ENCODE measurements around the gene YTHDF1. TPM values are rescaled to one million over a fixed set of nuclear protein-coding genes. Genes with fewer than 3 reads are reported as not detected.

Gene YTHDF1
- total RNA-seq, 2 experiments from 2014 or later: 39.3 to 41.3 TPM

GRCh38 chr20:63154395-63154794 is 61.5 kb downstream of the YTHDF1 start:
- DNase-seq: no peak
- Mint-ChIP-seq H3K27ac (no peak overlapping the region), H3K36me3 (ENCODE audit: low read depth) (no peaks in the 10 kb centered on the region), H3K4me3 (no peak overlapping the region), H3K27me3 (peaks cover 3% of the 10 kb centered on the region), H3K9me3 (no peaks in the 10 kb centered on the region), H3K4me1 (no peaks in the 10 kb centered on the region)
- POLR2A ChIA-PET: no interaction called here
- CTCF ChIA-PET: no interaction called here

GRCh38 chr20:63153254-63154221 is 62.4 kb downstream of the YTHDF1 start:
- POLR2A ChIA-PET: no interaction called here
- Mint-ChIP-seq H3K36me3 (ENCODE audit: low read depth) (no peaks in the 10 kb centered on the region), H3K27me3 (peaks cover 4% of the 10 kb centered on the region), H3K9me3 (peaks cover 2% of the 10 kb centered on the region), H3K4me1 (no peaks in the 10 kb centered on the region), H3K4me3 (no peak overlapping the region), H3K27ac (no peak overlapping the region)
- CTCF ChIA-PET: no interaction called here
- no peak for DNase-seq

- Mint-ChIP-seq H3K27ac (no peak overlapping the region), H3K9me3 (peaks cover 11% of the 10 kb centered on the region), H3K4me1 (no peaks in the 10 kb centered on the region), H3K36me3 (ENCODE audit: low read depth) (peaks cover under 1% of the 10 kb centered on the region), H3K4me3 (no peak overlapping the region), H3K27me3 (peaks cover 9% of the 10 kb centered on the region)
- ChIA-PET POLR2A (no interaction called here), CTCF (interaction anchor here (0.7 kb wide), 1 partner anchor 10 kb away, joined by 3 read pairs; no protein-coding TSS in a partner anchor)
- no peak for DNase-seq
Measured at GRCh38 chr20:63152322-63153253, 63.3 kb downstream of the YTHDF1 start.

GRCh38 chr20:63151554-63152321 is 64.2 kb downstream of the YTHDF1 start:
- CTCF ChIA-PET: interaction anchor here (0.7 kb wide), 1 partner anchor 10 kb away, joined by 3 read pairs; no protein-coding TSS in a partner anchor
- peaks cover 15% of the 10 kb centered on the region for H3K9me3 Mint-ChIP-seq
- peaks cover 15% of the 10 kb centered on the region for H3K27me3 Mint-ChIP-seq
- DNase-seq: no peak
- H3K4me3 Mint-ChIP-seq: no peak overlapping the region
- POLR2A ChIA-PET: no interaction called here
- H3K4me1 Mint-ChIP-seq: no peaks in the 10 kb centered on the region
- no peak overlapping the region for H3K27ac Mint-ChIP-seq
- peaks cover 1% of the 10 kb centered on the region for H3K36me3 Mint-ChIP-seq (ENCODE audit: low read depth)

GRCh38 chr20:63150911-63151531 is 64.9 kb downstream of the YTHDF1 start:
- peaks cover 15% of the 10 kb centered on the region for H3K9me3 Mint-ChIP-seq
- CTCF ChIA-PET: no interaction called here
- H3K36me3 Mint-ChIP-seq (ENCODE audit: low read depth): peaks cover 1% of the 10 kb centered on the region
- H3K4me3 Mint-ChIP-seq: no peak overlapping the region
- H3K4me1 Mint-ChIP-seq: no peaks in the 10 kb centered on the region
- POLR2A ChIA-PET: no interaction called here
- H3K27me3 Mint-ChIP-seq: peaks cover 21% of the 10 kb centered on the region
- DNase-seq: no peak
- no peak overlapping the region for H3K27ac Mint-ChIP-seq

GRCh38 chr20:63150391-63150898 is 65.5 kb downstream of the YTHDF1 start:
- Mint-ChIP-seq H3K27me3 (peaks cover 25% of the 10 kb centered on the region), H3K4me1 (no peaks in the 10 kb centered on the region), H3K4me3 (no peak overlapping the region), H3K27ac (no peak overlapping the region), H3K36me3 (ENCODE audit: low read depth) (peaks cover 1% of the 10 kb centered on the region), H3K9me3 (peaks cover 15% of the 10 kb centered on the region)
- CTCF ChIA-PET: interaction anchor here (1.5 kb wide), 1 partner anchor 16 kb away, joined by 3 read pairs; no protein-coding TSS in a partner anchor
- POLR2A ChIA-PET: no interaction called here
- DNase-seq: no peak

- Mint-ChIP-seq H3K27me3 (peaks cover 30% of the 10 kb centered on the region), H3K4me1 (no peaks in the 10 kb centered on the region), H3K36me3 (ENCODE audit: low read depth) (peaks cover 1% of the 10 kb centered on the region), H3K27ac (no peak overlapping the region), H3K4me3 (no peak overlapping the region), H3K9me3 (peaks cover 15% of the 10 kb centered on the region)
- DNase-seq: no peak
- ChIA-PET POLR2A (no interaction called here), CTCF (interaction anchor here (1.5 kb wide), 1 partner anchor 17 kb away, joined by 3 read pairs; no protein-coding TSS in a partner anchor)
Measured at GRCh38 chr20:63149531-63150192, 66.3 kb downstream of the YTHDF1 start.

GRCh38 chr20:63148696-63149095 is 67.2 kb downstream of the YTHDF1 start:
- Mint-ChIP-seq H3K36me3 (ENCODE audit: low read depth) (peaks cover 1% of the 10 kb centered on the region), H3K27me3 (peaks cover 27% of the 10 kb centered on the region), H3K9me3 (peaks cover 15% of the 10 kb centered on the region), H3K27ac (no peak overlapping the region), H3K4me3 (no peak overlapping the region), H3K4me1 (no peaks in the 10 kb centered on the region)
- DNase-seq: no peak
- CTCF ChIA-PET: interaction anchor here (0.6 to 1.5 kb wide), 2 partner anchors 15 to 18 kb away, joined by 3 read pairs; no protein-coding TSS in a partner anchor
- POLR2A ChIA-PET: no interaction called here

GRCh38 chr20:63147532-63147931 is 68.4 kb downstream of the YTHDF1 start:
- no peak for DNase-seq
- H3K27ac Mint-ChIP-seq: no peak overlapping the region
- ChIA-PET CTCF (no interaction called here), POLR2A (no interaction called here)
- peaks cover 1% of the 10 kb centered on the region for H3K36me3 Mint-ChIP-seq (ENCODE audit: low read depth)
- H3K9me3 Mint-ChIP-seq: peaks cover 15% of the 10 kb centered on the region
- no peaks in the 10 kb centered on the region for H3K4me1 Mint-ChIP-seq
- H3K27me3 Mint-ChIP-seq: peaks cover 29% of the 10 kb centered on the region
- no peak overlapping the region for H3K4me3 Mint-ChIP-seq
